IMR-90 (cell line): ENCODE data around the gene USB1. TPM values are rescaled to one million over a fixed set of nuclear protein-coding genes. Genes with fewer than 3 reads are reported as not detected.

ENCODE experiments used
- ATAC-seq: fragments of 200-7000 bp; cut with Tn5 transposase; 2 replicates; pipeline ENCODE4 v1.9.1; 2020; ENCODE audit warnings: low read depth, mild to moderate bottlenecking, moderate library complexity
- BruUV-seq: library from RNA; stranded (reverse); fragments of 400-500 nt; replicated peaks from 2 replicates; lab custom pipeline; 2021; lab: Mats Ljungman, UMichigan
- CTCF ChIA-PET: fragments of 300-600 bp; formaldehyde crosslinking; extraction: SDS; loops from one replicate; lab custom pipeline; 2021; ENCODE audit warnings: antibody characterized with exemption; lab: Yijun Ruan, JAX
- POLR2A ChIA-PET: fragments of 300-600 bp; sonication (Branson Sonifier 250); formaldehyde crosslinking; loops from one replicate; lab custom pipeline; 2022; ENCODE audit warnings: antibody characterized with exemption; ENCODE audit not compliant: unreplicated experiment; lab: Charles Lee
- DNase-seq: peaks from one replicate; pipeline ENCODE4 v3.0.0; 2013
- H2AFZ ChIP-seq: replicated peaks from 2 replicates; pipeline ENCODE3; 2013; ENCODE audit warnings: low read length, mild to moderate bottlenecking; ENCODE audit not compliant: poor library complexity
- H2AK5ac ChIP-seq: 2 replicates; pipeline ENCODE4 v1.6.1; 2013; ENCODE audit warnings: low read depth, low read length, inconsistent platforms
- H2AK9ac ChIP-seq: replicated peaks from 2 replicates; pipeline ENCODE3; 2013; ENCODE audit warnings: mild to moderate bottlenecking, low read depth, low read length, moderate library complexity; ENCODE audit not compliant: poor library complexity
- H2BK120ac ChIP-seq: 2 replicates; pipeline ENCODE4 v1.6.1; 2013; ENCODE audit warnings: low read depth, low read length, inconsistent platforms
- H2BK15ac ChIP-seq: 3 replicates; pipeline ENCODE4 v1.6.1; 2013; ENCODE audit warnings: low read depth, low read length, inconsistent platforms
- H2BK20ac ChIP-seq: 2 replicates; pipeline ENCODE4 v1.6.1; 2013; ENCODE audit warnings: low read depth, mild to moderate bottlenecking, inconsistent platforms, low read length, moderate library complexity
- H2BK5ac ChIP-seq: 2 replicates; pipeline ENCODE4 v1.6.1; 2013; ENCODE audit warnings: mild to moderate bottlenecking, low read depth, low read length, inconsistent platforms; ENCODE audit not compliant: poor library complexity, severe bottlenecking
- H3K14ac ChIP-seq: replicated peaks from 2 replicates; pipeline ENCODE4 v1.6.1; 2013; ENCODE audit warnings: low read depth, low read length, inconsistent platforms
- H3K18ac ChIP-seq: 2 replicates; pipeline ENCODE4 v1.6.1; 2013; ENCODE audit warnings: low read depth, low read length, control low read depth
- H3K23ac ChIP-seq: 2 replicates; pipeline ENCODE4 v1.6.1; 2013; ENCODE audit warnings: low read depth, low read length, inconsistent platforms
- H3K27ac ChIP-seq: 2 replicates; pipeline ENCODE4 v1.5.1; 2013; ENCODE audit warnings: mild to moderate bottlenecking, control low read depth, low read length; ENCODE audit not compliant: insufficient read depth
- H3K27me3 ChIP-seq: 2 replicates; pipeline ENCODE4 v1.6.1; 2013; ENCODE audit warnings: low read length; ENCODE audit not compliant: control insufficient read depth, insufficient read depth
- H3K36me3 ChIP-seq: 2 replicates; pipeline ENCODE4 v1.6.1; 2013; ENCODE audit warnings: low read length, mixed read lengths; ENCODE audit not compliant: control insufficient read depth, insufficient read depth
- H3K4ac ChIP-seq: 2 replicates; pipeline ENCODE4 v1.6.1; 2013; ENCODE audit warnings: low read depth, low read length, inconsistent platforms
- H3K4me1 ChIP-seq: 2 replicates; pipeline ENCODE4 v1.6.1; 2013; ENCODE audit warnings: low read length, mixed read lengths; ENCODE audit not compliant: control insufficient read depth, insufficient read depth
- H3K4me2 ChIP-seq: 2 replicates; pipeline ENCODE4 v1.6.1; 2013; ENCODE audit warnings: low read depth, mild to moderate bottlenecking, control low read depth, low read length, moderate library complexity
- H3K4me3 ChIP-seq: 2 replicates; pipeline ENCODE4 v1.5.1; 2013; ENCODE audit warnings: low read depth, mild to moderate bottlenecking, control low read depth, low read length, moderate library complexity; ENCODE audit not compliant: insufficient read depth
- H3K56ac ChIP-seq: 2 replicates; pipeline ENCODE4 v1.6.1; 2013; ENCODE audit warnings: low read length, inconsistent platforms; ENCODE audit not compliant: insufficient read depth; ENCODE audit errors: extremely low read depth
- H3K79me1 ChIP-seq, 2 experiments: 2 replicates each; pipeline ENCODE4 v1.6.1; 2013; ENCODE audit warnings: low read length in 2 of 2, inconsistent platforms in 1 of 2, low read depth in 1 of 2
- H3K9ac ChIP-seq: 2 replicates; pipeline ENCODE4 v1.6.1; 2013; ENCODE audit warnings: low read depth, low read length, control low read depth
- H3K9me1 ChIP-seq: 2 replicates; pipeline ENCODE4 v1.6.1; 2013; ENCODE audit warnings: low read length, inconsistent platforms; ENCODE audit not compliant: insufficient read depth
- H3K9me3 ChIP-seq: 2 replicates; pipeline ENCODE4 v1.6.1; 2013; ENCODE audit warnings: low read length; ENCODE audit not compliant: control insufficient read depth, insufficient read depth
- H4K20me1 ChIP-seq: 2 replicates; pipeline ENCODE4 v1.6.1; 2013; ENCODE audit warnings: low read length, inconsistent platforms; ENCODE audit not compliant: insufficient read depth
- H4K5ac ChIP-seq: 2 replicates; pipeline ENCODE4 v1.6.1; 2013; ENCODE audit warnings: mild to moderate bottlenecking, low read depth, low read length, control low read depth
- H4K8ac ChIP-seq, 2 experiments: 2 replicates each; pipeline ENCODE4 v1.6.1; 2013; ENCODE audit warnings: low read depth in 2 of 2, low read length in 2 of 2, control low read depth in 1 of 2, inconsistent platforms in 1 of 2
- H4K91ac ChIP-seq: 2 replicates; pipeline ENCODE4 v1.6.1; 2013; ENCODE audit warnings: low read depth, low read length, inconsistent platforms; ENCODE audit not compliant: insufficient read depth
- BHLHE40 ChIP-seq: fragments of 150-350 bp; IDR thresholded peaks from 2 replicates; pipeline ENCODE4 v1.6.1; 2016; ENCODE audit warnings: mild to moderate bottlenecking, low read depth, low read length
- CEBPB ChIP-seq: IDR thresholded peaks from 2 replicates; pipeline ENCODE4 v1.6.1; 2012; ENCODE audit warnings: low read depth, low read length, improper control_type of control experiment
- CHD1 ChIP-seq: IDR thresholded peaks from 2 replicates; pipeline ENCODE4 v1.6.1; 2012; ENCODE audit warnings: low read depth, low read length, improper control_type of control experiment
- ELK1 ChIP-seq: fragments of 150-350 bp; IDR thresholded peaks from 2 replicates; pipeline ENCODE4 v1.6.1; 2016; ENCODE audit warnings: low read depth, mild to moderate bottlenecking, low read length, moderate library complexity, borderline replicate concordance
- FOS ChIP-seq: fragments of 150-350 bp; IDR thresholded peaks from 2 replicates; pipeline ENCODE4 v1.6.1; 2016; ENCODE audit warnings: low read depth, low read length
- MAFK ChIP-seq: IDR thresholded peaks from 2 replicates; pipeline ENCODE4 v1.6.1; 2012; ENCODE audit warnings: low read depth, low read length, improper control_type of control experiment
- MAZ ChIP-seq: IDR thresholded peaks from 2 replicates; pipeline ENCODE4 v1.6.1; 2012; ENCODE audit warnings: low read depth, mild to moderate bottlenecking, low read length, improper control_type of control experiment, moderate library complexity, borderline replicate concordance
- MXI1 ChIP-seq: IDR thresholded peaks from 2 replicates; pipeline ENCODE4 v1.6.1; 2012; ENCODE audit warnings: low read depth, mild to moderate bottlenecking, low read length, moderate library complexity, borderline replicate concordance
- NFE2L2 ChIP-seq: fragments of 150-350 bp; IDR thresholded peaks from 2 replicates; pipeline ENCODE4 v1.6.1; 2016; ENCODE audit warnings: low read depth, mild to moderate bottlenecking, low read length
- POLR2A ChIP-seq: IDR thresholded peaks from 2 replicates; pipeline ENCODE4 v1.6.1; 2012; ENCODE audit warnings: mild to moderate bottlenecking, low read depth, low read length
- RAD21 ChIP-seq: IDR thresholded peaks from 2 replicates; pipeline ENCODE4 v1.6.1; 2012; ENCODE audit warnings: low read length, improper control_type of control experiment
- RCOR1 ChIP-seq: IDR thresholded peaks from 2 replicates; pipeline ENCODE4 v1.6.1; 2012; ENCODE audit warnings: mild to moderate bottlenecking, low read length, improper control_type of control experiment; ENCODE audit not compliant: insufficient replicate concordance
- RFX5 ChIP-seq: IDR thresholded peaks from 2 replicates; pipeline ENCODE4 v1.8.0; 2012; ENCODE audit warnings: low read depth, mild to moderate bottlenecking, low read length, moderate library complexity
- SMC3 ChIP-seq: fragments of 150-350 bp; IDR thresholded peaks from 2 replicates; pipeline ENCODE4 v1.6.1; 2016; ENCODE audit warnings: low read depth, mild to moderate bottlenecking, antibody characterized with exemption, low read length, moderate library complexity
- WGBS, 2 experiments: methylation state at CpG; one replicate each; pipeline versions ENCODE4 v1.1.5 to v1.1.7; 2013; ENCODE audit warnings: missing lambda C conversion rate in 2 of 2; ENCODE audit not compliant: insufficient read length in 1 of 2; ENCODE audit errors: extremely low coverage in 2 of 2; 5-methylcytosine and 5-hydroxymethylcytosine counted together
- dilution Hi-C: fragments of 300-500 bp; cut with HindIII; formaldehyde crosslinking; loops from one replicate; pipeline ENCODE4 v1.14.3; 2018; ENCODE audit warnings: low sequenced_read_pairs; ENCODE audit not compliant: unreplicated experiment
- in situ Hi-C: fragments of 300-500 bp; cut with MboI; formaldehyde crosslinking; loops from 3 replicates; pipeline ENCODE4 v1.14.3; 2019; ENCODE audit warnings: low sequenced_read_pairs, inconsistent platforms, mixed read lengths
- intact Hi-C: fragments of 100-400 bp; cut with micrococcal nuclease; formaldehyde crosslinking; loops from 2 replicates; pipeline ENCODE4 v1.10.0; 2022
- polyA plus RNA-seq, 3 experiments: library from polyadenylated mRNA; depleted of rRNA; stranded (reverse); fragments of >200 nt; gene quantifications; 2 replicates each; pipeline ENCODE4 v1.2.3, GENCODE V29; 2012; ENCODE audit warnings: low replicate concordance in 1 of 3
- total RNA-seq: library from RNA; depleted of rRNA; stranded (reverse); fragments of >200 nt; gene quantifications from 2 replicates; pipeline ENCODE4 v1.2.3, GENCODE V29; 2012
- TF ChIP-seq, protein P1 (sequence below): conservative IDR thresholded peaks from 2 replicates; pipeline ENCODE4 v1.5.1; 2012; ENCODE audit warnings: mild to moderate bottlenecking, low read depth, low read length, improper control_type of control experiment
- TF ChIP-seq, protein P2 (sequence below): fragments of 150-350 bp; IDR thresholded peaks from 2 replicates; pipeline ENCODE4 v1.6.1; 2017; ENCODE audit warnings: mild to moderate bottlenecking, antibody characterized with exemption, low read length, low read depth

The USB1 gene
- total and polyA plus RNA-seq, 2 of the 4 experiments (the other 2 are of a cell fraction): 45.9 to 94.9 TPM

- 60% methylated on average over 1 of the region's 6 CpGs; no CpG with 5 or more reads in 1 of the 2 experiments for WGBS, 2 experiments
- in situ Hi-C loops: no loop called here
These were observed 45.7 kb downstream of the USB1 start for GRCh38 chr16:58046936-58047335.

More at GRCh38 chr16:58046936-58047335, 45.7 kb downstream of the USB1 start:
- Histone ChIP-seq H3K56ac (no peak overlapping the region), H3K14ac (no peak overlapping the region), H2BK120ac (no peak overlapping the region), H3K4me3 (no peak overlapping the region), H3K18ac (no peak overlapping the region), H3K4me1 (no peaks in the 10 kb centered on the region), H3K23ac (no peak overlapping the region), H2AFZ (peak overlapping the region; percentile 23), H2BK20ac (no peak overlapping the region), H2AK9ac (peak overlapping the region; percentile 28), H3K9ac (no peak overlapping the region), H4K20me1 (no peaks in the 10 kb centered on the region), H2BK5ac (no peak overlapping the region), H3K4me2 (no peak overlapping the region), H3K36me3 (no peaks in the 10 kb centered on the region), H4K8ac (no peak overlapping the region), H2AK5ac (no peak overlapping the region), H2BK15ac (no peak overlapping the region), H3K27ac (no peak overlapping the region), H4K91ac (no peak overlapping the region), H3K4ac (no peak overlapping the region), H4K5ac (no peak overlapping the region), H3K27me3 (peaks cover 11% of the 10 kb centered on the region), H3K9me3 (no peaks in the 10 kb centered on the region), H3K9me1 (no peaks in the 10 kb centered on the region), H3K79me1 (no peaks in the 10 kb centered on the region)
- DNase-seq (no peak), ATAC-seq (no peak)
- dilution Hi-C loops (no loop called here), intact Hi-C loops (no loop called here)
- TF ChIP-seq MXI1: no peak
- TF ChIP-seq POLR2A: no peak
- no peak for TF ChIP-seq ELK1
- TF ChIP-seq, protein P1, sequence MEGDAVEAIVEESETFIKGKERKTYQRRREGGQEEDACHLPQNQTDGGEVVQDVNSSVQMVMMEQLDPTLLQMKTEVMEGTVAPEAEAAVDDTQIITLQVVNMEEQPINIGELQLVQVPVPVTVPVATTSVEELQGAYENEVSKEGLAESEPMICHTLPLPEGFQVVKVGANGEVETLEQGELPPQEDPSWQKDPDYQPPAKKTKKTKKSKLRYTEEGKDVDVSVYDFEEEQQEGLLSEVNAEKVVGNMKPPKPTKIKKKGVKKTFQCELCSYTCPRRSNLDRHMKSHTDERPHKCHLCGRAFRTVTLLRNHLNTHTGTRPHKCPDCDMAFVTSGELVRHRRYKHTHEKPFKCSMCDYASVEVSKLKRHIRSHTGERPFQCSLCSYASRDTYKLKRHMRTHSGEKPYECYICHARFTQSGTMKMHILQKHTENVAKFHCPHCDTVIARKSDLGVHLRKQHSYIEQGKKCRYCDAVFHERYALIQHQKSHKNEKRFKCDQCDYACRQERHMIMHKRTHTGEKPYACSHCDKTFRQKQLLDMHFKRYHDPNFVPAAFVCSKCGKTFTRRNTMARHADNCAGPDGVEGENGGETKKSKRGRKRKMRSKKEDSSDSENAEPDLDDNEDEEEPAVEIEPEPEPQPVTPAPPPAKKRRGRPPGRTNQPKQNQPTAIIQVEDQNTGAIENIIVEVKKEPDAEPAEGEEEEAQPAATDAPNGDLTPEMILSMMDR: no peak
- no peak for TF ChIP-seq MAZ
- TF ChIP-seq NFE2L2: no peak
- TF ChIP-seq RFX5: no peak
- no peak for TF ChIP-seq CEBPB
- TF ChIP-seq RAD21: no peak
- TF ChIP-seq, protein P2, sequence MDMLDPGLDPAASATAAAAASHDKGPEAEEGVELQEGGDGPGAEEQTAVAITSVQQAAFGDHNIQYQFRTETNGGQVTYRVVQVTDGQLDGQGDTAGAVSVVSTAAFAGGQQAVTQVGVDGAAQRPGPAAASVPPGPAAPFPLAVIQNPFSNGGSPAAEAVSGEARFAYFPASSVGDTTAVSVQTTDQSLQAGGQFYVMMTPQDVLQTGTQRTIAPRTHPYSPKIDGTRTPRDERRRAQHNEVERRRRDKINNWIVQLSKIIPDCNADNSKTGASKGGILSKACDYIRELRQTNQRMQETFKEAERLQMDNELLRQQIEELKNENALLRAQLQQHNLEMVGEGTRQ: no peak
- no peak for TF ChIP-seq BHLHE40
- TF ChIP-seq RCOR1: no peak
- TF ChIP-seq SMC3: no peak
- TF ChIP-seq CHD1: no peak
- no peak for TF ChIP-seq MAFK
- TF ChIP-seq FOS: no peak
- POLR2A ChIA-PET: no interaction called here
- no TSS peak for BruUV-seq
- CTCF ChIA-PET: no interaction called here
